Measurements from ENCODE around the gene UBALD2.

DNA sequence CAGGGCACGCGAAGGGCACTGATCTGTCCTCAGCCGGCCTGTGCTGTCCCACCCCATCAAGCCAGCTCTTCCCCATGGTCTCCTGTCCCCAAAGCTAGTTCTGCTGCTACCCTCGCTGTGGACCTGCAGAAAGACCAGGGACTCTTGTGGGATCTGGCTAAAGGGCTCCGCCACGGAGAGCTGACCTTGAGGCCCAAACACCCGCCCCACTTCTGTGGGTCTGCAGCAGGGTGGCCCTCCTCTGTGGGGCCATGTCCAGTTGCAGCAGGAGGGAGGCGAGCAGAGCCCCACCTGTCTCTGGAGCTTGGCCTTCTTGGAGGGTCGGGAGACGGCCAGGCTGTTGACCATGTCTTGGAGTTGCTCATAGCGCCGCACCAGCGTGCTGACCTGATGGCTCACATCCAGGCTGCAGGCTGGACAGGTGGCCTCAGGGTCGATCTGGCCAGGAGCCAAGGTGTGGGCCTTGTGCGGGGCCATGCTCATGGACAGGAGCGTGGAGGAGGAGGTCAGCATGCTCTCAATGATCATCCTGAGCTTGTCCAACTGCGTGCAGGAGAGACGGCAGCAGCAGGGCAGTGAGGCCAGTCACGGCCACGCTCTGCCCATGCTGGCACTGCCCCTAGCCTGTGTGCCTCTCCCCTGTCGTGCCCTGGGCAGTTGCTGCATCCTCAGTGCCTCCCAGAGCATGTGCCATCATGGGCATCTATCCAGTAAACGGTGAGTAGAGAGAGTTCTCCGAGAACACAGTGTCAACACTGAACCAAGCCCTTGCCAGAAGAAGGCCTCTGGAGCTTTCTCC lies 16.6 kb downstream of the UBALD2 start:
- TF ChIP-seq, protein P1, sequence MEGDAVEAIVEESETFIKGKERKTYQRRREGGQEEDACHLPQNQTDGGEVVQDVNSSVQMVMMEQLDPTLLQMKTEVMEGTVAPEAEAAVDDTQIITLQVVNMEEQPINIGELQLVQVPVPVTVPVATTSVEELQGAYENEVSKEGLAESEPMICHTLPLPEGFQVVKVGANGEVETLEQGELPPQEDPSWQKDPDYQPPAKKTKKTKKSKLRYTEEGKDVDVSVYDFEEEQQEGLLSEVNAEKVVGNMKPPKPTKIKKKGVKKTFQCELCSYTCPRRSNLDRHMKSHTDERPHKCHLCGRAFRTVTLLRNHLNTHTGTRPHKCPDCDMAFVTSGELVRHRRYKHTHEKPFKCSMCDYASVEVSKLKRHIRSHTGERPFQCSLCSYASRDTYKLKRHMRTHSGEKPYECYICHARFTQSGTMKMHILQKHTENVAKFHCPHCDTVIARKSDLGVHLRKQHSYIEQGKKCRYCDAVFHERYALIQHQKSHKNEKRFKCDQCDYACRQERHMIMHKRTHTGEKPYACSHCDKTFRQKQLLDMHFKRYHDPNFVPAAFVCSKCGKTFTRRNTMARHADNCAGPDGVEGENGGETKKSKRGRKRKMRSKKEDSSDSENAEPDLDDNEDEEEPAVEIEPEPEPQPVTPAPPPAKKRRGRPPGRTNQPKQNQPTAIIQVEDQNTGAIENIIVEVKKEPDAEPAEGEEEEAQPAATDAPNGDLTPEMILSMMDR (IDR thresholded peaks at IDR 0.05) = no peak
- no peak for TF ChIP-seq POLR2A (IDR thresholded peaks at IDR 0.05)
- TF ChIP-seq POLR2AphosphoS5 (IDR thresholded peaks at IDR 0.05) = no peak

Data from breast epithelium (tissue), 3 donors.